Retinal pigment epithelial cell (primary cell): Measurements from ENCODE around the gene PM20D1.
"Not testable (repeated sequence)": the region's sequence is repeated elsewhere in the genome, so short reads cannot be mapped to it uniquely, and the experiment has no call there.

Experiments used
- DNase-seq: peaks from one replicate; pipeline ENCODE4 v3.0.0-alpha.2; 2010; ENCODE audit warnings: low read depth
- H3K4me3 ChIP-seq: 2 replicates; pipeline ENCODE4 v1.5.1; 2011; ENCODE audit warnings: mild to moderate bottlenecking, low read length, control low read depth, moderate library complexity
- TF ChIP-seq, protein P1 (sequence below): conservative IDR thresholded peaks from 2 replicates; pipeline ENCODE4 v1.5.1; 2011; ENCODE audit warnings: low read depth, low read length, control low read depth, inconsistent platforms

The PM20D1 gene, protein sequence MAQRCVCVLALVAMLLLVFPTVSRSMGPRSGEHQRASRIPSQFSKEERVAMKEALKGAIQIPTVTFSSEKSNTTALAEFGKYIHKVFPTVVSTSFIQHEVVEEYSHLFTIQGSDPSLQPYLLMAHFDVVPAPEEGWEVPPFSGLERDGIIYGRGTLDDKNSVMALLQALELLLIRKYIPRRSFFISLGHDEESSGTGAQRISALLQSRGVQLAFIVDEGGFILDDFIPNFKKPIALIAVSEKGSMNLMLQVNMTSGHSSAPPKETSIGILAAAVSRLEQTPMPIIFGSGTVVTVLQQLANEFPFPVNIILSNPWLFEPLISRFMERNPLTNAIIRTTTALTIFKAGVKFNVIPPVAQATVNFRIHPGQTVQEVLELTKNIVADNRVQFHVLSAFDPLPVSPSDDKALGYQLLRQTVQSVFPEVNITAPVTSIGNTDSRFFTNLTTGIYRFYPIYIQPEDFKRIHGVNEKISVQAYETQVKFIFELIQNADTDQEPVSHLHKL

DNA sequence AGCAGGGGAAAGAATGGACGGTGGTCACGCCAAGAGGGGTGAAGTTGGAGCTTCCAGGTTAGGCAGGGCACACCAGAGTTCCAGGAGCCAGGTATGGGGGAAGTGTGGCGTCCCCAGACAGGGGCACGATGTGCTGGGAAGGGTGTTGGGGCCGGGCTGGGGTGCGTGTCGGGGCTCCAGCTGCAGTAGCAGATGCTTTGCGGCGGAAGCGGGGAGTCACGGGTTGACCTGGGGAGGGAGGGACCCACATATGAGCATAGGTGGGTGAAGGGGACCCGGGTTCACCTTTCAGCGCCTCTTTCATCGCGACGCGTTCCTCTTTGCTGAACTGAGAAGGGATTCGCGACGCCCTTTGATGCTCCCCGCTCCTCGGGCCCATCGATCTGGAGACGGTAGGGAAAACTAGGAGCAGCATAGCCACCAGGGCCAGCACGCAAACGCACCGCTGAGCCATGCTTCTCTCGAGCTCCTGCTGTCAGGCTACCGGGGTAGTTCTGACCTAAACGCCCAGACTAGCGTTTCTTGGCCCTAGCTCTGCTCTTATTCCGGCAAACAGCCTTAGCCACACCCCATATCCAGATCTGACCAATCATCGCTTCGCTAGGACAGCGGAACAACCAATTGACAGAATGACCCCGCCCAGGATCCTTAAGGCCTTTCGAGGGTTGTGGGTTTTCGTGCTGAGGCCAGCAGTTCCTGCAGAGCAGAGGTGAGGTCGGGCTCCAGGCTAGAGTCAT lies at the start of gene PM20D1:
Gene PM20D1, minus strand, starts transcription at position 514 of the 737 bp plus-strand sequence. Its CDS starts 60 bp downstream, at position 454.
- peak; percentile 21 for DNase-seq

DNA sequence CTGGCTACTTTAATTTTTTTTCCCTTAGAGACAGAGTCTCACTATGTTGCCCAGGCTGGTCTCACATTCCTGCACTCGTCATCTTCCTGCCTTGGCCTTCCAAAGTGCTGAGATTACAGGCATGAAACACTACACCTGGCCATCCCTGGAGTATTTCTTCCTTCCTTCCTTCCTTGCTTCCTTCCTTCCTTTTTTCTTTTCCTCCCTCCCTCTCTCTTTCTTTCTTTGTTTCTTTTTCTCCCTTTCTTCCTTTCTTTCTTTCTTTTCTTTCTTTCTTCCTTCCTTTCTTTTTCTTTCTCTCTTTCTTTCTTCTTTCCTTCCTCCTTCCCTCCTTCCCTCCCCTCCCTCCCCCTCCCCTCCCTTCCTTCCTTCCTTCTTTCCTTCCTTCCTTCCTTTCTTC lies 46.4 kb upstream of the PM20D1 start:
- TF ChIP-seq, protein P1, sequence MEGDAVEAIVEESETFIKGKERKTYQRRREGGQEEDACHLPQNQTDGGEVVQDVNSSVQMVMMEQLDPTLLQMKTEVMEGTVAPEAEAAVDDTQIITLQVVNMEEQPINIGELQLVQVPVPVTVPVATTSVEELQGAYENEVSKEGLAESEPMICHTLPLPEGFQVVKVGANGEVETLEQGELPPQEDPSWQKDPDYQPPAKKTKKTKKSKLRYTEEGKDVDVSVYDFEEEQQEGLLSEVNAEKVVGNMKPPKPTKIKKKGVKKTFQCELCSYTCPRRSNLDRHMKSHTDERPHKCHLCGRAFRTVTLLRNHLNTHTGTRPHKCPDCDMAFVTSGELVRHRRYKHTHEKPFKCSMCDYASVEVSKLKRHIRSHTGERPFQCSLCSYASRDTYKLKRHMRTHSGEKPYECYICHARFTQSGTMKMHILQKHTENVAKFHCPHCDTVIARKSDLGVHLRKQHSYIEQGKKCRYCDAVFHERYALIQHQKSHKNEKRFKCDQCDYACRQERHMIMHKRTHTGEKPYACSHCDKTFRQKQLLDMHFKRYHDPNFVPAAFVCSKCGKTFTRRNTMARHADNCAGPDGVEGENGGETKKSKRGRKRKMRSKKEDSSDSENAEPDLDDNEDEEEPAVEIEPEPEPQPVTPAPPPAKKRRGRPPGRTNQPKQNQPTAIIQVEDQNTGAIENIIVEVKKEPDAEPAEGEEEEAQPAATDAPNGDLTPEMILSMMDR: no peak
- DNase-seq: no peak
- no peak overlapping the region for H3K4me3 ChIP-seq

More for the DNA sequence above, at the start of gene PM20D1:
- TF ChIP-seq, protein P1: no peak
- H3K4me3 ChIP-seq: peak within 1 kb of the TSS; percentile 19

DNA sequence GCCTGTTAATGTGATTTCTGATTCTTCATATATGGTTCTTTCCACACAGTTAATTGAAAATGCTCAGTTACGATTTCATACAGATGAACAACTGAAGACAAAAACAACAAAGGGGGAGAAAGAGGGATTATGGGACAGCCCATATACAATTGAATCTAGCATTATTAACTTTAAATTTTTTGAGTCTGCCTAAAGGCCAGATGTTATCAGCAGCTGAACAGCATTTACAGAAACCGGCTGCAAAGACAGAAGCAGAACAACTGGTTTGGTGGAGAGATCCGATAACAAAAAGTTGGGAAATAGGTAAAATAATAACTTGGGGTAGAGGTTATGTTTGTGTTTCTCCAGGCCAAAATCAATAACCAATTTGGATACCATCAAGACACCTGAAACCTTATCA lies 44.2 kb upstream of the PM20D1 start:
- H3K4me3 ChIP-seq, DNase-seq: not testable (repeated sequence)

DNA sequence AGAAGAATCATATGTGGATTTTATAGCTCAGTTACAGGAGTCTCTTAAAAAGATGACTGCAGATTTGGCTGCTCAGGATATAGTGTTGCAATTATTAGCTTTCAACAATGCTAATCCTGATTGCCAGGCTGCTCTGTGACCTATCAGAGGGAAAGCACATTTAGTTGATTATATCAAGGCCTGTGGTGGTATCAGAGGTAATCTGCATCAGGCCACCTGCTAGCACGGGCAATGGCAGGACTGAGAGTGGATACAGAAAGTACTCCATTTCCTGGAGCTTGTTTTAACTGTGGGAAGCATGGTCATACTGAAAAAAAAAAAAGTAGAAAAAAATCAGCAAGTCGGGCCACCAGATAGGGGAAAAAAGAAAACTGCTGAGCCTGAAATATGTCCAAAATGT lies 42.2 kb upstream of the PM20D1 start:
- H3K4me3 ChIP-seq: not testable (repeated sequence)

DNA sequence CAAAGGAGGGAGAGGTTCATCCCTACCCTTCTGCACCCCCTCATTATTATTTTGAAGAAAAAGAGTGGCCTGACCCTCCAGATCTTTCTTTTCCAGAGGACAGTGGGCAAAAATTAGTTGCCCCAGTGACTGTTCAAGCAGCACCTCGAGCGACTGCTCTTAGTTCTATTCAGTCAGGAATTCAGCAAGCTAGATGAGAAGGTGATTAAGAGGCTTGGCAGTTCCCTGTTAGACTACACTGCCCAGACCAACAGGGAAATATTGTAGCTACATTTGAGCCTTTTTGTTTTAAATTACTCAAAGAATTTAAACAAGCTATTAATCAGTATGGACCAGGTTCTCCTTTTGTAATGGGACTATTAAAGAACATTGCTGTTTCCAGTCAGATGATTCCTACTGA lies 41.5 kb upstream of the PM20D1 start:
- H3K4me3 ChIP-seq: not testable (repeated sequence)
- peak; percentile 39 for DNase-seq

More for the DNA sequence above, 42.2 kb upstream of the PM20D1 start:
- peak; percentile 13 for DNase-seq

DNA sequence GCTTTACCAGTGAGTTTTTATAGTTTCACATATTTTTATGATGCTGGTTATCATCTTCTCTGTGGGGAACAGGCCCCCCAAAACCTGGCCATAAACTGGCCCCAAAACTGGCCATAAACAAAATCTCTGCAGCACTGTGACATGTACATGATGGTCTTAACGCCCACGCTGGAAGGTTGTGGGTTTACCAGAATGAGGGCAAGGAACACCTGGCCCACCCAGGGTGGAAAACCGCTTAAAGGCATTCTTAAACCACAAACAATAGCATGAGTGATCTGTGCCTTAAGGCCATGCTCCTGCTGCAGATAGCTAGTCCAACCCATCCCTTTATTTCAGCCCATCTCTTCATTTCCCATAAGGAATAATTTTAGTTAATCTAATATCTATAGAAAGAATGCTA lies 40.7 kb upstream of the PM20D1 start:
- not testable (repeated sequence) for DNase-seq, H3K4me3 ChIP-seq

DNA sequence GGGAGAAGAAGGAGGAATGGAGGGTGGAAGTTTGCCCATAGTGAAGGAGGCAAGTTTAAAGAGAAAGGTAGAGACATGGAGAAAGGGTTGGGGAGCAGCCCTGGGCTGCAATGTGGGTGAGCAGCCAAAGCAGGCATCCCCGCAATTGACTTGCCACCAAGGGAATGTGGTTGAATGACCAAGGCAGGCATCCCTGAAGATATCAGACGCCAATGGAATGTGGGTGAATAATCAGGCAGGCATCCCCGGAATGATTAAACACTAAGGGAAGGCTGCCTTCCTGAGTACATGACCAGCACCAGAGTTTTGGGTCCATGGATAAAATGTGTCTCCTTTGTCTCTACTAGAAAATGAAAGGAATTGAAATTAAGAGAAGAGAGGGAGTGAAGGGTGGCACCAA lies 39.8 kb upstream of the PM20D1 start:
- not testable (repeated sequence) for H3K4me3 ChIP-seq
- peak; percentile 43 for DNase-seq

DNA sequence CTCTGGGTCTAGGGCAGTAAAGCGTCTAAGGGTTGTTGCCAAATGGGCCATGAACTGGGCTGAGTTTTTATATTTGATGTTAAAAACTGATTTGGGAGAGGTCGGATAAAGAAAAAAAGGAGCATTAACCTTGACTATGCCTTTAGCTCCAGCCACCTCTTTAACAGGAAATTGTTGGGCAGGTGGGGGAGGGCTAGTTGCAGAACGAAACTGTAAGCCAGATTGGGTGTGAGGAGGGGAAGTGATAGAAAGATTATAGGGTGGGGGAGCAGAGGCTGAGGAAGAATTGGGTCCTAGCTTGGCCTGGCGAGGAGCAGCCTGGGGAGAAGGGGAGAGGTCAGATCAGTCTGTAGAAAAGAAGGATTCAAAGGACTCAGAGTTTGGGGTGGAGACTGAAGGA lies 39.1 kb upstream of the PM20D1 start:
- H3K4me3 ChIP-seq, DNase-seq: not testable (repeated sequence)

DNA sequence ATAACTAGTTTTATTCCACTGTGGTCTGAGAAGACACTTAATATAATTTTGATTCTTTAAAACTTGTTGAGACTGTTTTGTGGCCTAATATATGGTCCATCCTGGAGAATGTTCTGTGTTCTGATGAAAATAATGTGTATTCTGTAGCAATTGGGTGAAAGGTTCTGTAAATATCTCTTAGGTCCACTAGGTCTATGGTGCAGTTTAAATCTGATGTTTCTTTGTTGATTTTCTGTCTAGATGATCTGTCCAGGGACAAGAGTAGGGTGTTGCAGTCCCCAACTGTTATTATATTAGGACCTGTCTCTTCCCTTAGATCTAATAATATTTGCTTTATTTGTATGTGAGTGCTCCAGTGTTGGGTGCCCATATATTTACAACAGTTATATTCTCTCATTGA lies 33.9 kb upstream of the PM20D1 start:
- H3K4me3 ChIP-seq: no peak overlapping the region
- DNase-seq: no peak
- TF ChIP-seq, protein P1: no peak

DNA sequence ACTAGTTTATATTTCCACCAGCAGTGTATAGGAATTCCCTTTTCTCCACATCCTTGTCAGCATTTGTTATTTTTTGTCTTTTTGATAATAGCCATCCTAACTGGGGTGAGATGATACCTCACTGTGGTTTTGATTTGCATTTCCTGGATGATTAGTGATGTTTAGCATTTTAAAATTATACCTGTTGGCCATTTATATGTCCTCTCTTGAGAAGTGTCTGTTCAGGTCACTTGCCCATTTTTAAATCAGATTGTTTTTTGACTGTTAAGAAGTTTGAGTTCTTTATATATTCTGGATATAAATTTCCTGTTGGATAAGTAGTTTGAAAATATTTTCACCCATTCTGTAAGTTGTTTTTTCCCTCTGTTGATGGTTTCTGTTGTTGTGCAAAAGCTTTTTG lies 31.0 kb upstream of the PM20D1 start:
- no peak for DNase-seq
- TF ChIP-seq, protein P1: no peak
- H3K4me3 ChIP-seq: no peak overlapping the region
